Hippocampal formation (tissue), 2 donors: ENCODE measurements around the gene SEMA3F.
"Not testable (repeated sequence)": the region's sequence is repeated elsewhere in the genome, so short reads cannot be mapped to it uniquely, and the experiment has no call there.

Experiments used
- DNase-seq, 2 donors: peaks; one replicate each; lab custom pipeline; 2025; lab: John Stamatoyannopoulos, UW

Gene SEMA3F

GRCh38 chr3:50193746-50194127 is 38.6 kb downstream of the SEMA3F start:
- DNase-seq = no peak

GRCh38 chr3:50194128-50194902 is 39.2 kb downstream of the SEMA3F start:
- DNase-seq = peak; percentile 26 to 68

DNA sequence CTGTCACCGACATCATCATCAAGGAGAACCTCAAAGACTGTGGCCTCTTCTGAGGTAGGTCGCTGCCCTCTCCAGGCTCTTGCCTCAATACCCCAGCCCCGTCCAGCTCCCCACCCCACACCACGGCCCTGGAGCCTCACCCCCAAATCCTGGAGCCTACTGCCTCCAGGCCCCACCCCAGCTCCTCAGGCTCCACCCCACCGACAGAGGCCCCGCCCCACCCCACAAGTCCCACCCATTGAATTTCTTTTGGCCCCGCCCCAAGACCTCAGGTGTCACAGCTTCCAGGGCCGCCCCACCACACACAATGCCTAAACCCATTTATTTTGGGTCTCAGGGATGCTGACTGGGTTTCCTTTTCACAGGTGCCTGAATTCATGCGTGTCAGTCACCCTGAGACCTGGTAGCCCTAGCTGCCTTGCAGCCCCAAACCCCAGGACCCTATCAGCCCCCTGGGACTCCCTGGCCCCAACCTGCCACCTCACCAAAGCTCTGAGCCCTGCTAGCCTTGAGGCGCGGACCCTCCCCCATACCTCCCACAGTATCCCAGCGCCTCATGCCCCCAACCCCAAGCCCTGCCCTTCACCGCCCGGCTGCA is 39.9 kb downstream of the SEMA3F start:
- no peak for DNase-seq

DNA sequence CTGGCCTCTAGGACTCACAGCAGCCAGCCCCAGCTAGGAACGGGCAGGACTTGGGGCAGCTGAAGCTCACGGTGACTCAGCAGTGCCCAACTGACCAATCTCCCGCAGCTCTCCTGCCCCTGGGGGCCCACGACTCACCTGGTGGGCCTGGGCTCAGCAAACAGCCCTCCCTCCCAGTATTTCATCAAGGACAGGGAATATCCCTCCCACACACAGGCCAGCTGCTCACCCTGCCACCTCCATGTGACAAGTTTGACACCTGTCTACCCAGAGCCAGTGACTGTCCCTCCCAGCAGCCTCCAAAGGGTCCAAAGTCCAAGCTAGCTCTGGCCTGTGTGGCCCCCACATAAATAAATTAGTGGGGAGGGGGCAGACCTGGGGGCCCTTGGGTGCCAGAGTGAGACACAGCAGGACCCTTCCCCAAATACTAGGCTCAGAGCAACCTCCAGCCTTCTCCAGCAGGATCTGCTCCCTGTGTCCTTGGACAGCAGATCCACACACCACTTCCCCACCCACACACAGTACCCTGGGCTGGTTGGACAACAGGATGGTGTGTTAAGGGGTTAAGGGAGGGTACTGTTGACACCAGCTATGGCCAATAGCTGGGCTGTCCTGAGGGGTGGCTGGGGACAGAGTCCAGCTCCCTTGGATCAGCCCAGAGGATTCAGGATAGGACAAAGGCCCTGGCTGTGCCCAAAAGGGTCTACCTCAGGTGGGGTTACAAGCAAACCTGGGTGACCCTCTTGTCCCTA is 40.6 kb downstream of the SEMA3F start:
- DNase-seq = no peak

DNA sequence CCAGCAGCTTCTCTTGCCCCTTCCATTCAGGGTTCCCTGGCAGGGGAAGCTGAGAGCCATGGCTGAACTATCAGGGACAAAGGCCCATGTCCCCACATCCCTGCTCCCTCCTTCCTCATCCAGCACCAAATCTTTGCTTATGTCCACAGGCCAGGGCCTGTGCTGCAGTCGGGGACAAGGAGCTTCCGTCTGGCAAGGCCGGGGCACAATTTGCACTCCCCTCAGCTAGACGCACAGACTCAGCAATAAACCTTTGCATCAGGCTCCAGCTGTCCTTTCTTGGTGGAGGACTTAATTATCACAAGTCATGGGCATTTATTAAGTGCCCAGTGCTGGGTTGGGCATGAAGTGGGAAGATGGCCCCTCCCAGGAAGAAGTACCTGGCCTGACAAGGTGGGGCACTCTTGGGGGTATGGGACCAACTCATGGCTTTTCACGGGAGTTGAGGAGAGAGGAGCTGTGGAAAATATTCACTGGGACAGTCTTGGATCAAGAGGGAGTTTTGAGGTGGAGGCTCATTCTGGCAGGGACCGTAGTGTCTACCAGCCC is 41.2 kb downstream of the SEMA3F start:
- DNase-seq = no peak

DNA sequence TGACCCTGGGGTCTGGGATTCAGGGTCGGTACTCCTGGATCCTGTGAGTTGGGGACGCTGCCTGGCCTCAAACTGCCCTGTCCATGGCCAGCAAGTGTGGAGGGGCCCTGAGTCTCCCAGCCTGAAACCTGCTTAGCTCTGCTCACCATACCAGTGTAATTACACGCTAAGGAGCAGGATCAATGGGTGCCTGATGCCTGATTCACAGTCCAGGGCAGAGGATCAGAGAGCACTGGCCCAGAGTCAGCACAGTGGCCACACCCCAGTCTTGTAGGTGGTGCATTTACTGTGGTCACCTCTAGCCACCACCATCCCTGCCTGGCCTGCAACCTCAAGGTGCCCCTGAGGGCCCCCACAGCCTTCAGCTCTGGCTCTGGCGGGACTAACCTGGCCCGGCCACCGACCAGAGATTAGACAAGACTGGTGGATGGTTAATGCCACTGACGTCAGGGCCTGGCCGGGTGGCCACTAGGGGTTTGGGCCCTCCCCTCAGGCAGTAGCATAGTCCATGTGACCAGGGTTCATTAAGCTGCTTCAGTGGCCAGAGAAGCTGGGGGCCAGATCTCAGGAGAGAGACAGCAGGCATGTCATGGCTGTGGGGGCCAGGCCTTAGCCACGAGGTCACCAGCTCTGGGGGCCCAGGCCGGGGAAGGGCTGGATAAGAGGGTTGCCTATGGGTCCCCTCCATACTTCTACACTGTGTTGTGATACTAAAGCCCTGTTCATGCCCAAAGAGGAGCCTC is 46.6 kb downstream of the SEMA3F start:
- DNase-seq = no peak

DNA sequence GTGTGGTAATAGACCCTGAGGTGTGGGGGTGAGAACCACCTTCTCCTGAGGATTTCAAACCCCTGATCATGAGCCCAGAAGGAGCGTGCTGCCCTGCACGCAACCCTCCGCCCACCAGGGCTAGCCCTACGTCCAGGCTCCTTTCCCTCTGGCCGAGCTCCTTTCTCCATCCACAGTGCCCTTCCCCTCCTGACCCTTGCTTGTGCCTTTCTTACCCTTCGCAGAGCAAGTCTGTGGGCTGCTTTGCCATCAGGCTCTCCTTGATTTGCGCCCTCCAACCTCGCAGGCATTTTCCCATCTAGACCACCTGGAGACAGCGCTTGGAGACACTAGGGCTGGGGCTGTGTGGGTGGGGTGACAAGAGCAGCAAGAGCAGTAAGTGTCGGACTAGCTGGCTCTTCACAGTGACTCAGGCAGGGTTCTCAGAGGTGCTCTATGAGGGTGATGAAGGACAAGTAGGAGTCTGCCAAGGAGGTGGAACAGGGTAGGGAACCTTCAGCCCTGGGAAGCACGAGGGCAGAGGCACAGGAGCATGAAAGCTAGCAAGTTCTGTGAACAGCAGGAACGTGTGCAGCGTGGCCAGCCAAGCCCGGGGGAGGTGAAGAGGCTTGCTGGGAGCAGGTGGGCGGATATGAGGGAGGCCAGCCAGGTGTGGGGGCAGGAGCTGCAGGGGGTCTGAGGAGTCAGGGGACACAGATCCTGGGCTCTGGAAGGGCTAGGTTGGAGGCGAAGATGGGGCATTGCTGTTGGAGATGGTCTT is 47.4 kb downstream of the SEMA3F start:
- no peak for DNase-seq

DNA sequence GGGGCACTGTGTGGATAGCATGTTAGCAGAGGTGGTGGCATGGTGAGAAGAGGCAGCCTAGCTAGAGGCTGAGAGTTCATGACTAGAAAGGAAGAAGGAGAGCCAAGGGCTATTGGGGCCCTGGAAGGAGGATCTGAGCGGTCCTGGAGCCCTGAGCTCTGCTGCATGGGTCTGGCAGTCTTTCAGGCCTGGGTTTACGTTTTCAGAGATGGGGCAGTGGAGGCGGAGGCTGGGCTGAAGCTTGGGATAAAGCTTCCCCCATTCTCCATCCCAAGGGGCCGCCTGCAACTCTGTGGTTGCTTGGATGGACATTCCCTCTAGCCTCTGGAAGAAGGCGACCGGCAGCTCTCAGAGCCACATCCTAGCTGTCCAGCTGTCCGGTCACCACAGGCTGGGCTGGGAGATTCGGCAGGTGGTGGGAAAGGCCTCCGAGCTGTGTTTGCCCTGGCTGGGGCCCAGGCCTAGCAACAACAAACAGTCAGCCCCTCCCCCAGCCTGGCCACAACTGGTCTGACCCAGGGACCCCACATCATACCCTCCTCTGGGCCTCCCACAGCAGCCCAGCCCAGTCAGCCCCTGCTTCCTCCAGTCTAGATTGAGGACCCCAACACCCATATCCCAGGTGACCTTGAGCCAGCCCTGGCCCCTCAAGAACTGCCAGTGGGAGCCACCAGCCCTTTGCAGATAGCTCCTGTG is 48.1 kb downstream of the SEMA3F start:
- no peak for DNase-seq

- no peak for DNase-seq
Observed at GRCh38 chr3:50203809-50204803, 49.0 kb downstream of the SEMA3F start.

DNA sequence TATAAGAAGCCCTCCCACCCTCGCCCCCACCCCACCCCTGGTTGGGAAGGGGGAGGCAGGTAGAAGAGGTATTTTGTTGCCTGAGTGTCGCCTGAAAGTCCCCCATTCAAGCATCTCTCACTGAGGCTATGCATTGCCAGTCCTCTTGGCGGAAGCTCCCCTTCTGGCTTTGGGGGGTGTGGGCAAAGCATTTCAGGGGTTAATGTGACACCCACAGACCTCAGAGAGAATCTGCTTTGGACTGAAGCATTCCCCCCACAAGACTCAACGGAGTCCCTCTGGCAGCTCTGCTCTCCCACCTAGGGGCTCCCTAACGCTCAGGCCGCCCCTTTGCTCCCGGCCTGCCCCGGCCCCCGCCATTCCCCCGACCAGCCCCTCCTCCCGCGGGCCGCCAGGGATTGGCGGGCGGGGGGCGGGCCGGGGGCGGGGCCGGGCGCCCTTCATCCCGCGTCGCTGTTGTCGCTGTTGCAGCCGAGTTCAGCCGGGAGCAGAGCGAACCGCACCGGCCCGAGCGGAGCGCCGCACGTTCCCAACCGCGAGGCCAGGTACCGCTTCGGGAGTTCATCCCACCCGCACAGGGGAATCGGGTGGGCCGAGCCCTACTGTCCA is 49.8 kb downstream of the SEMA3F start, which contains the start of gene SLC38A3:
Gene SLC38A3, plus strand, starts transcription at position 468 of the 609 bp plus-strand sequence. CDS start 8,929 bp downstream, outside the sequence.
- DNase-seq = peak in 1 of 2 donors; percentile 46

GRCh38 chr3:50205413-50206276 is 50.5 kb downstream of the SEMA3F start:
- no peak for DNase-seq

GRCh38 chr3:50207359-50208042 is 52.4 kb downstream of the SEMA3F start:
- DNase-seq = no peak

DNA sequence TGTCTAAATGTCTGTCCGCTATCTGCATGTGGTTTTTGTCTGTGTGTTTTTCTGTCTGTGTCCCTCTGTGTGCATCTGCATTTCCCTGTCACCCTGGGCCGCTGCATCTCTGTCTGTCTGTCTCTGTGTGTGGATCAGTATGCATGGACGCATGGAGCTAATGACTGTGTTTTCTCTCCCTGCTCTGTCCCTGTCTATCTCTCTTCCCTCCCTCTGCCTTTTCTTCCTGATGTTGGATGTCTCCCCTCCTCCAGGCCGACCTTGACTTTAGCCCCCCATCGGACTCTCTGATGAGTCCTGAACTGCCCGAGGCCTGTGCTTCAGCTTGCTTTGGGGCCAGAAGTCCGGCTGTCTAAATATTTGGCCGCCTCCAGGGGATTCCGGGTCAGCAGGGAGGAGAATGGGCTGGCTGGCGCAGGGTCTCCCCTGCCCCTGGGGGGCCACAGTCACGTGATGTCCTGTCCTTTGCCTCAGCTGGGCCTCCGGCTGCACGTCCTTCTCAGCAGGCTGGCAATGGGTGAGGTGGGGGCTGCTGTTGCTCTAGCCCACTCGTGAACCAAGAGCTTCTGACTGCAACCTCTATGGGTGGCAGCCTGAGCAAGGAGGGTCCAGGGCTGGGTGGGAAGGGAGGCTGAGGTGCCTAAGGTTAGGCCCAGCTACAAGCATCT is 53.7 kb downstream of the SEMA3F start:
- no peak for DNase-seq

DNA sequence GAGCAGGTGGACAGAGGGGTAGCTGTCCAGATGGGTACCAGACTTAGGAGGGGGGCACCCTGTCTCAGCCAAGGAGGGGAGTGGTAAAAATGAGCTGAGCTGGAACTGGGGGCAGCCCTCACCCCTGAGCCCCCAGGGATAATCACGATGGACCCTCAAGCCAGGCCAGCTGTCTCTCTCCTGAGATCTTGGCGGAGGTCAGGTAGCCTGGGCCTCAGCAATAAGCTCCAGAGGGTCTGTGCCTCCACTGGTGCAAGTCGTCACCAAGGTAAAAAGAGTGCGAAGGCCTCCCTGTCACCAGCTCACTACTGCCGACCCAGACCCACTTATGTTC is 55.0 kb downstream of the SEMA3F start:
- DNase-seq = no peak

GRCh38 chr3:50210510-50211367 is 55.6 kb downstream of the SEMA3F start:
- DNase-seq = no peak

- not testable (repeated sequence) for DNase-seq
Observed at GRCh38 chr3:50211368-50211717, 56.2 kb downstream of the SEMA3F start.
